Measurements from ENCODE around the gene ZBTB8B. TPM values are rescaled to one million over a fixed set of nuclear protein-coding genes. Genes with fewer than 3 reads are reported as not detected.

The ZBTB8B gene
- total RNA-seq, 1 donor from 2014 or later = 1.9 TPM

DNA sequence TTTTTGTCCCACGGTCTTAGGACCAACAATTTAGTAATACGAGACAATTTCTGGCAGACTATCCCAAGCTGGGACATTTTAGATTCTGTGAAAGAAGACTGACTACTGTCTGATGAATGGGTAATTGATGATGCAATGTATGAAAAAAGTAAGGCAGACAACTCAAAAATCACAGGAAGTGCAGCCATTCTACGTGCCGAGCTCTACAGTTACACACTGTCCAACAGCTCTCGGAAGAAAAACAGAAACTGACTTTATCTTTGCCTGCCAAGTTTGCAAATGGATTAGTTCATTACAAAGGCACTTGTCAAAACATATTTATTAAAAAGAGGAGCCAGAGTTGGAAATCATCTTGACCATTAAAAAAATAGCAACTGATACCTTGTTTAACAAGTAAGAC, 31.3 kb downstream of the ZBTB8B start:
- no peak for DNase-seq (ENCODE audit: extremely low spot score, unreplicated experiment)
- Mint-ChIP-seq H3K36me3 (no peaks in the 10 kb centered on the region), H3K9me3 (no peaks in the 10 kb centered on the region), H3K4me3 (peak overlapping the region; percentile 62), H3K4me1 (ENCODE audit: unreplicated experiment) (peaks cover 21% of the 10 kb centered on the region), H3K27ac (peak overlapping the region; percentile 85), H3K27me3 (no peaks in the 10 kb centered on the region)
- TF ChIP-seq, protein P1, sequence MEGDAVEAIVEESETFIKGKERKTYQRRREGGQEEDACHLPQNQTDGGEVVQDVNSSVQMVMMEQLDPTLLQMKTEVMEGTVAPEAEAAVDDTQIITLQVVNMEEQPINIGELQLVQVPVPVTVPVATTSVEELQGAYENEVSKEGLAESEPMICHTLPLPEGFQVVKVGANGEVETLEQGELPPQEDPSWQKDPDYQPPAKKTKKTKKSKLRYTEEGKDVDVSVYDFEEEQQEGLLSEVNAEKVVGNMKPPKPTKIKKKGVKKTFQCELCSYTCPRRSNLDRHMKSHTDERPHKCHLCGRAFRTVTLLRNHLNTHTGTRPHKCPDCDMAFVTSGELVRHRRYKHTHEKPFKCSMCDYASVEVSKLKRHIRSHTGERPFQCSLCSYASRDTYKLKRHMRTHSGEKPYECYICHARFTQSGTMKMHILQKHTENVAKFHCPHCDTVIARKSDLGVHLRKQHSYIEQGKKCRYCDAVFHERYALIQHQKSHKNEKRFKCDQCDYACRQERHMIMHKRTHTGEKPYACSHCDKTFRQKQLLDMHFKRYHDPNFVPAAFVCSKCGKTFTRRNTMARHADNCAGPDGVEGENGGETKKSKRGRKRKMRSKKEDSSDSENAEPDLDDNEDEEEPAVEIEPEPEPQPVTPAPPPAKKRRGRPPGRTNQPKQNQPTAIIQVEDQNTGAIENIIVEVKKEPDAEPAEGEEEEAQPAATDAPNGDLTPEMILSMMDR (conservative IDR thresholded peaks at IDR 0.05) = no peak

DNA sequence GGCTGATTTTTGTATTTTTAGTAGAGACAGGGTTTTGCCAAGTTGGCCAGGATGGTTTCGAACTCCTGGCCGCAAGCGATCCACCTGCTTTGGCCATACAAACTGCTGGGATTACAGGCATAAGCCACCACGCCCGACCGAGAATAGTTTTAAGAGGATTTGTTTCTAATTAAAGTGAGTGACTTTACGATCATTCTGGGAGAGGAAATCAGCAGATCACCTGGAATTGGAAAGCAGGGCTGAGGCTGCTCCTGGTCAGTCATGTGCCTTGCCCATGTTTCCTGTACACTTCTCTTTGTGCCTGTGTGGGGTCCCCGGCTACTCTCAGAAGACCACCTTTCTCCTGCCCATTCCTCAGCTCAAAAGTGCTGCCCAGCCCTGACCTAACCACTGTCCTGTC, 33.9 kb downstream of the ZBTB8B start:
- Mint-ChIP-seq H3K9me3 (no peaks in the 10 kb centered on the region), H3K27me3 (no peaks in the 10 kb centered on the region), H3K4me1 (ENCODE audit: unreplicated experiment) (peaks cover 22% of the 10 kb centered on the region), H3K36me3 (no peaks in the 10 kb centered on the region), H3K27ac (no peak overlapping the region), H3K4me3 (peak overlapping the region; percentile 91)
- DNase-seq (ENCODE audit: extremely low spot score, unreplicated experiment) = no peak
- TF ChIP-seq, protein P1 (conservative IDR thresholded peaks at IDR 0.05) = no peak

GRCh38 chr1:32500387-32501209, 35.7 kb downstream of the ZBTB8B start:
- DNase-seq (ENCODE audit: extremely low spot score, unreplicated experiment) = peak; percentile 74
- TF ChIP-seq, protein P1 (conservative IDR thresholded peaks at IDR 0.05) = no peak
- H3K4me1 Mint-ChIP-seq (ENCODE audit: unreplicated experiment) = peaks cover 14% of the 10 kb centered on the region
- no peaks in the 10 kb centered on the region for H3K36me3 Mint-ChIP-seq
- no peaks in the 10 kb centered on the region for H3K9me3 Mint-ChIP-seq
- H3K4me3 Mint-ChIP-seq = peak overlapping the region; percentile 91
- no peaks in the 10 kb centered on the region for H3K27me3 Mint-ChIP-seq
- peak overlapping the region; percentile 83 for H3K27ac Mint-ChIP-seq

DNA sequence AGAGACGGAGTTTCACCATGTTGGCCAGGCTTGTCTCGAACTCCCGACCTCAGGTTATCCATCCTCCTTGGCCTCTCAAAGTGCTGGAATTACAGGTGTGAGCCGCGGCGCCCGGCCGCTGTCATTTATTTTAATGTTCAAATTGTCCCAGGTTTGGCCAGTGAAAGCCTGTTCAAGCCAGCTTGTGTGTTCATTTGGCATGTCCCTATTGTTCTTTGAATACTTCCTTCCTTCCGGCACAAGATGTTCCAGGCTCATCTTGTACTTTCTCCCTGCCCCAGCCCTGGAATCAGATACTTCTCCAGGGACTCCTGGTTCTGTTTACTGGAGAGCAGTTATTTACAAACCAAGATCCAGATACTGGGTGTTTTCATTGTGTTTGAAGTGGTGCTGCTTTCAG, 37.0 kb downstream of the ZBTB8B start:
- Mint-ChIP-seq H3K36me3 (no peaks in the 10 kb centered on the region), H3K9me3 (no peaks in the 10 kb centered on the region), H3K4me1 (ENCODE audit: unreplicated experiment) (peaks cover 9% of the 10 kb centered on the region), H3K27me3 (no peaks in the 10 kb centered on the region), H3K27ac (peak overlapping the region; percentile 62), H3K4me3 (peak overlapping the region; percentile 77)
- TF ChIP-seq, protein P1 (conservative IDR thresholded peaks at IDR 0.05) = no peak
- DNase-seq (ENCODE audit: extremely low spot score, unreplicated experiment) = no peak

GRCh38 chr1:32503153-32503552, 38.3 kb downstream of the ZBTB8B start:
- H3K4me3 Mint-ChIP-seq = no peak overlapping the region
- no peaks in the 10 kb centered on the region for H3K9me3 Mint-ChIP-seq
- no peak overlapping the region for H3K27ac Mint-ChIP-seq
- TF ChIP-seq, protein P1 (conservative IDR thresholded peaks at IDR 0.05) = no peak
- DNase-seq (ENCODE audit: extremely low spot score, unreplicated experiment) = no peak
- H3K36me3 Mint-ChIP-seq = no peaks in the 10 kb centered on the region
- H3K27me3 Mint-ChIP-seq = no peaks in the 10 kb centered on the region
- peaks cover 4% of the 10 kb centered on the region for H3K4me1 Mint-ChIP-seq (ENCODE audit: unreplicated experiment)
